Measurements from ENCODE around the gene ARID1B.

DNA sequence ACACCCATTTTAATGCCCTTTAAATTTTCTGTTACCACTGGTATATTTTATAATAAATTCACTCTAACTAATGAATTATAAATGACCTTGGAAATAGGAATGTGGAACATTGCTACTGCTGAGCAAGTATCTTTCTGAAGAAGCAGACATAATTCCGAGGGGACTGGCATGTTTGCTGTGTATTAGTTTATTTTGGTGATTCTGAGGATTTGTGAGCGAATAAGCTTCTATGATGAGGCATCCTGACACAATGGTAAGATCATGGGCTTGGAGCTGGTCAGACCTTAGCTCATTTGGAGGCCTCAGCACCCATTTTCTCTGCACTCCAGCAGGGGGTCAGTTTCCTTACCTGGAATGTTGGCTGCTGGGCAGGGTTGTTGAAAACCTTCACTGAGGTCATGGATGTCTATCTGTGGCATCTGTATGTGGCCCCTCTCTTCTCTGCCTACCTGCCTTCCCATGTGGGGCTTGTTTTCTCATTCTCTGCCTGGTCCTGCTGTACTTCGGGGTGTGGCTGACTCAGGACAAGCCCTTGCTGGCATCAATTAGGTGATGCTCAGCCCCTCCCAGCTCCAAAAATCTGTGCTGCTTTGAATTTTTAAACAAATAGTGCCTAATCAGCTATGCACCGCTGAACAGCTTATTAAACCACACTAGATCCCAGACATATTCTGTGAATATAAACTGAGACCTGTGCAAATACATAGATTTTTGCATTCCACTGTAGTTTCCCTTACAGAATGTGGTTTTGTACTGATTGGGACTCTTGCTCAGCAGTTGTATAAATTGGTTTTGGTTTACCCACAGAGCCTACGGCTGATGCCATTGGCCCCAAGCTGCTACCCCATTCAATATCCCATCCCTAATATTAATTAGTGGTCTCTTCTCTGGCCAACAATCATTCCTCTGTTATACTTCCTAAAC lies 10.7 kb downstream of the ARID1B start:
- TF ChIP-seq BHLHE40 (IDR thresholded peaks at IDR 0.05; ENCODE audit: low read length) (no peak), KLF6 (CRISPR knock-in tag; IDR thresholded peaks at IDR 0.05) (no peak), CEBPB (IDR thresholded peaks at IDR 0.05; ENCODE audit: borderline replicate concordance, low read depth, low read length) (no peak)
- TF ChIP-seq, protein P1, sequence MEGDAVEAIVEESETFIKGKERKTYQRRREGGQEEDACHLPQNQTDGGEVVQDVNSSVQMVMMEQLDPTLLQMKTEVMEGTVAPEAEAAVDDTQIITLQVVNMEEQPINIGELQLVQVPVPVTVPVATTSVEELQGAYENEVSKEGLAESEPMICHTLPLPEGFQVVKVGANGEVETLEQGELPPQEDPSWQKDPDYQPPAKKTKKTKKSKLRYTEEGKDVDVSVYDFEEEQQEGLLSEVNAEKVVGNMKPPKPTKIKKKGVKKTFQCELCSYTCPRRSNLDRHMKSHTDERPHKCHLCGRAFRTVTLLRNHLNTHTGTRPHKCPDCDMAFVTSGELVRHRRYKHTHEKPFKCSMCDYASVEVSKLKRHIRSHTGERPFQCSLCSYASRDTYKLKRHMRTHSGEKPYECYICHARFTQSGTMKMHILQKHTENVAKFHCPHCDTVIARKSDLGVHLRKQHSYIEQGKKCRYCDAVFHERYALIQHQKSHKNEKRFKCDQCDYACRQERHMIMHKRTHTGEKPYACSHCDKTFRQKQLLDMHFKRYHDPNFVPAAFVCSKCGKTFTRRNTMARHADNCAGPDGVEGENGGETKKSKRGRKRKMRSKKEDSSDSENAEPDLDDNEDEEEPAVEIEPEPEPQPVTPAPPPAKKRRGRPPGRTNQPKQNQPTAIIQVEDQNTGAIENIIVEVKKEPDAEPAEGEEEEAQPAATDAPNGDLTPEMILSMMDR (CRISPR knock-in tag; IDR thresholded peaks at IDR 0.05): no peak
